Lung (tissue), 12 donors: ENCODE data around the gene EYS. TPM values are rescaled to one million over a fixed set of nuclear protein-coding genes. Genes with fewer than 3 reads are reported as not detected.
"Not testable (repeated sequence)": the region's sequence is repeated elsewhere in the genome, so short reads cannot be mapped to it uniquely, and the experiment has no call there.

Source experiments
- ATAC-seq: fragments of 200-7000 bp; cut with Tn5 transposase; one replicate; pipeline ENCODE4 v1.9.1; 2020; ENCODE audit warnings: moderate number of reproducible peaks; ENCODE audit not compliant: insufficient read depth, low FRiP score
- DNase-seq, 3 donors: peaks; one replicate each; pipeline ENCODE4 v3.0.0-alpha.2; 2013 to 2017
- H3K27ac ChIP-seq, 2 donors: one replicate each; pipeline ENCODE4 v1.5.1; 2013; ENCODE audit warnings: mild to moderate bottlenecking in 2 of 2, moderate library complexity in 2 of 2, control low read depth in 1 of 2, inconsistent platforms in 1 of 2, low read depth in 1 of 2, low read length in 1 of 2
- H3K27me3 ChIP-seq, 3 donors: one replicate each; pipeline ENCODE4 v1.5.1; 2013; ENCODE audit warnings: low read length in 2 of 3; ENCODE audit not compliant: control insufficient read depth in 3 of 3, insufficient read depth in 3 of 3
- H3K36me3 ChIP-seq, 4 donors: one replicate each; pipeline ENCODE4 v1.5.1; 2013; ENCODE audit warnings: low read length in 4 of 4, mild to moderate bottlenecking in 1 of 4, moderate library complexity in 1 of 4; ENCODE audit not compliant: control insufficient read depth in 4 of 4, insufficient read depth in 4 of 4
- H3K4me1 ChIP-seq, 5 donors: one replicate each; pipeline ENCODE4 v1.5.1; 2013; ENCODE audit warnings: low read length in 5 of 5, mild to moderate bottlenecking in 2 of 5, moderate library complexity in 1 of 5; ENCODE audit not compliant: control insufficient read depth in 5 of 5, insufficient read depth in 5 of 5
- H3K4me3 ChIP-seq: one replicate; pipeline ENCODE4 v1.5.1; 2013; ENCODE audit warnings: mild to moderate bottlenecking, control low read depth, moderate library complexity
- H3K9ac ChIP-seq, 2 donors: one replicate each; pipeline ENCODE4 v1.5.1; 2013; ENCODE audit warnings: low read length in 2 of 2, control low read depth in 1 of 2; ENCODE audit not compliant: insufficient read depth in 1 of 2
- H3K9me3 ChIP-seq, 4 donors: one replicate each; pipeline ENCODE4 v1.5.1; 2013; ENCODE audit warnings: low read length in 3 of 4, mild to moderate bottlenecking in 1 of 4, moderate library complexity in 1 of 4; ENCODE audit not compliant: control insufficient read depth in 4 of 4, insufficient read depth in 3 of 4
- WGBS, 2 donors: extraction: QIAGEN DNeasy Blood & Tissue Kit; methylation state at CpG; one replicate each; pipeline ENCODE4 v1.1.7; 2013; 5-methylcytosine and 5-hydroxymethylcytosine counted together
- polyA plus RNA-seq, 2 donors: library from polyadenylated mRNA; stranded (reverse); fragments of 200-250 nt; gene quantifications; one replicate each; pipeline ENCODE4 v1.2.1, GENCODE V29; 2013
- total RNA-seq, 2 donors: library from RNA; depleted of rRNA in 1 of 2; stranded (reverse); fragments of >200 nt in 1 of 2; gene quantifications; one replicate each; pipeline ENCODE4 v1.2.1, GENCODE V29; 2014 to 2021
- TF ChIP-seq, protein P1 (sequence below): IDR thresholded peaks from 2 replicates; pipeline ENCODE4 v1.5.1; 2012; ENCODE audit warnings: mild to moderate bottlenecking; ENCODE audit errors: control extremely low read depth, extremely low read depth
- donor health status: control.
- donor health status: control.
- donor health status: Bipolar disorder and iron deficiency.
- donor health status: healthy.
- donor health status: DM: yes; HTN: yes; CAD: no.

The EYS gene
- total and polyA plus RNA-seq, 4 donors, result 0.06 to 0.34 (median 0.12) TPM

DNA sequence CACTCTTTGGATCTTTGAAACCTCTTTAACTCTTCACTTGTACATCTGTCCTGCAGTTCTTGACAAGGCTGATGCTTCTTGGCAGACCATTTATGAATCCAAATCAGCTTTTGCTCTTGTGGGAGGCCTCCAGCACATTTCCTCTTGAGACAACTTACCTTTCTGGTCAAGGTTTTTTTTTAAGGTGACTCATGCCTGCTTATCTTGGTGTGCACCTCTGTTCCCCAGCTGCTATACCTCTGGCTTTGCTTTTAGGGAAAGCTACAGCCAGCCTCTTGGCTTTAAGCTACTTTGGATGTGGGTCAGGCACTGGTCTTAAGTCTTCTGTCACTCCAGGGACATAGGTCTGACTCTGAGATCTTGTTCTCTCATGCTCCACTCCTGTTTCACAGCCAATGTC, 1965.0 kb downstream of the EYS start:
- TF ChIP-seq, protein P1, sequence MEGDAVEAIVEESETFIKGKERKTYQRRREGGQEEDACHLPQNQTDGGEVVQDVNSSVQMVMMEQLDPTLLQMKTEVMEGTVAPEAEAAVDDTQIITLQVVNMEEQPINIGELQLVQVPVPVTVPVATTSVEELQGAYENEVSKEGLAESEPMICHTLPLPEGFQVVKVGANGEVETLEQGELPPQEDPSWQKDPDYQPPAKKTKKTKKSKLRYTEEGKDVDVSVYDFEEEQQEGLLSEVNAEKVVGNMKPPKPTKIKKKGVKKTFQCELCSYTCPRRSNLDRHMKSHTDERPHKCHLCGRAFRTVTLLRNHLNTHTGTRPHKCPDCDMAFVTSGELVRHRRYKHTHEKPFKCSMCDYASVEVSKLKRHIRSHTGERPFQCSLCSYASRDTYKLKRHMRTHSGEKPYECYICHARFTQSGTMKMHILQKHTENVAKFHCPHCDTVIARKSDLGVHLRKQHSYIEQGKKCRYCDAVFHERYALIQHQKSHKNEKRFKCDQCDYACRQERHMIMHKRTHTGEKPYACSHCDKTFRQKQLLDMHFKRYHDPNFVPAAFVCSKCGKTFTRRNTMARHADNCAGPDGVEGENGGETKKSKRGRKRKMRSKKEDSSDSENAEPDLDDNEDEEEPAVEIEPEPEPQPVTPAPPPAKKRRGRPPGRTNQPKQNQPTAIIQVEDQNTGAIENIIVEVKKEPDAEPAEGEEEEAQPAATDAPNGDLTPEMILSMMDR, result no peak
- no peak overlapping the region for H3K27ac ChIP-seq
- no peak overlapping the region for H3K9ac ChIP-seq
- H3K4me3 ChIP-seq, result no peak overlapping the region
- DNase-seq, result no peak
- ATAC-seq, result no peak
- no peaks in the 10 kb centered on the region for H3K27me3 ChIP-seq
- H3K4me1 ChIP-seq, result no peaks in the 10 kb centered on the region
- H3K9me3 ChIP-seq, result no peaks in the 10 kb centered on the region
- no peaks in the 10 kb centered on the region for H3K36me3 ChIP-seq

DNA sequence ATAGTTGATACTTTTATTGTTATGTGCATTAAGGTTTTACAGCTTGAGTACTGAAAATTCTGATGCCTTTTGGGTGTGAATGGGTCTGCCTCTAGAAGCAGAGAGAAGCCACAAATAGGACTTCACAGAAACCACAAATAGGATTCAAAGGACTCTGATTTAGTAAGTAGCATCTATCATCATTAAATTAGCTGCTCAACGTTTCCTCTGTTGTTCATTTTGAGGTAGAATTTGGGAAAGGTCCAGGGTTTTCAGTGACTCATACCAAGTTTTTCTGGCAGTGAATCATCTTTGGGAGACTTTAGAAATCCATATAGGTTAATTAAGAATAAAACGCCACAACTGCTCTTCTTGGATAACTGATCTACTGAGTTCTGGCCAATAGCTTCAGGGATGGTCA, 1966.3 kb downstream of the EYS start:
- ATAC-seq (no peak), DNase-seq (no peak)
- Histone ChIP-seq H3K4me3 (no peak overlapping the region), H3K9ac (no peak overlapping the region), H3K27ac (no peak overlapping the region), H3K4me1 (no peaks in the 10 kb centered on the region), H3K27me3 (no peaks in the 10 kb centered on the region), H3K36me3 (no peaks in the 10 kb centered on the region), H3K9me3 (no peaks in the 10 kb centered on the region)
- 52 to 66% methylated on average over 2 of the region's 2 CpGs for WGBS, 2 donors
- TF ChIP-seq, protein P1, result no peak

DNA sequence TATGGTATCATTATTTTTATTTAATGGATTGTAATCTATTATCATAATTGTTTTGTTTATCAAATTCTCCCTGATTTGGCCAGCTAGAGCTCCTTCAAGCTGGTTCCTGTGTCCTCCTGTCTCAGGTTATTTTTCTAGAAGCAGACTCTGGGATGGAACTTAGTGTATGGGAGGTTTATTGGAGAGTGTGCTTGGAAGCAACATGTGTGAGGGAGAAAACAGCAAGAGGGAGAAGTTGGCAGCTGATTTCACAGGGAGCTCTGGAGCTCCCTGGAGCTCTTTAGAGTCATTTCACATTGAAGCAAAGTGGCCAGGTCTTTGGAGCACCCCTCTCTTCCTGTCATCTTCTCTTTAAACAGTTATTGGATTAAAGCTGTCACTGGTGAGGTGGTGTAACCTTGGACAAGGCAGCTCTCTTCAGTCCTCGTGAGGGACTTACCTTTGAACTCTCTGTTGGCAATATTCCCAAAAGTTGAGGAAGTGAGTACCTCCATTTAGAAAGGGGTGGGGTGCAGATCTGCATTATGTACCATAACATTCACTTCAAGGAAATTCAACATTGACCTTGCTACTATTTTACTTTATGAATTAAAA, 1967.8 kb downstream of the EYS start:
- WGBS, 2 donors, result 16 to 37% methylated on average over 1 of the region's 1 CpG
- no peak overlapping the region for H3K4me3 ChIP-seq
- TF ChIP-seq, protein P1, result no peak
- ATAC-seq, result no peak
- DNase-seq, result no peak
- no peaks in the 10 kb centered on the region for H3K9me3 ChIP-seq
- H3K27me3 ChIP-seq, result no peaks in the 10 kb centered on the region
- no peak overlapping the region for H3K9ac ChIP-seq
- no peaks in the 10 kb centered on the region for H3K36me3 ChIP-seq
- H3K27ac ChIP-seq, result no peak overlapping the region
- no peaks in the 10 kb centered on the region for H3K4me1 ChIP-seq

DNA sequence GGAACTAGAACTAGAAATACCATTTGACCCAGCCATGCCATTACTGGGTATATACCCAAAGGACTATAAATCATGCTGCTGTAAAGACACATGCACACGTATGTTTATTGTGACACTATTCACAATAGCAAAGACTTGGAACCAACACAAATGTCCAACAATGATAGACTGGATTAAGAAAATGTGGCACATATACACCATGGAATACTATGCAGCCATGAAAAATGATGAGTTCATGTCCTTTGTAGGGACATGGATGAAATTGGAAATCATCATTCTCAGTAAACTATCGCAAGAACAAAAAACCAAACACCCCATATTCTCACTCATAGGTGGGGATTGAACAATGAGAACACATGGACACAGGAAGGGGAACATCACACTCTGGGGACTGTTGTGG, 1968.8 kb downstream of the EYS start:
- not testable (repeated sequence) for DNase-seq, H3K27me3 ChIP-seq, ATAC-seq, H3K9me3 ChIP-seq, H3K4me1 ChIP-seq, H3K4me3 ChIP-seq, H3K27ac ChIP-seq, H3K36me3 ChIP-seq, H3K9ac ChIP-seq
- WGBS, 2 donors, result 85 to 98% methylated on average over 2 of the region's 2 CpGs
